Measurements from ENCODE around the gene GIMAP6. TPM values are rescaled to one million over a fixed set of nuclear protein-coding genes. Genes with fewer than 3 reads are reported as not detected.

GIMAP6 gene
- polyA plus RNA-seq, 1 of the 3 experiments (the other 2 are of a cell fraction) = 0.05 TPM

- no peak for TF ChIP-seq GATA2 (CRISPR knock-in tag; IDR thresholded peaks at IDR 0.05)
- no peak for TF ChIP-seq TAF1 (IDR thresholded peaks at IDR 0.05; ENCODE audit: borderline replicate concordance, low read depth, low read length)
- TF ChIP-seq RAD21 (IDR thresholded peaks at IDR 0.05; ENCODE audit: low read length) = no peak
- no peak for TF ChIP-seq MAX (IDR thresholded peaks at IDR 0.05; ENCODE audit: low read depth)
- TF ChIP-seq GABPA (IDR thresholded peaks at IDR 0.05; ENCODE audit: low read depth) = no peak
- TF ChIP-seq POLR2AphosphoS5 (IDR thresholded peaks at IDR 0.05; ENCODE audit: low read depth, low read length) = no peak
- no peak for TF ChIP-seq NFIC (IDR thresholded peaks at IDR 0.05; ENCODE audit: borderline replicate concordance)
- TF ChIP-seq FOXJ3 (CRISPR knock-in tag; IDR thresholded peaks at IDR 0.05) = no peak
- no peak for TF ChIP-seq ZBTB33 (IDR thresholded peaks at IDR 0.05; ENCODE audit: borderline replicate concordance, low read depth)
- no peak for TF ChIP-seq TCF12 (IDR thresholded peaks at IDR 0.05)
- no peak for TF ChIP-seq RCOR1 (IDR thresholded peaks at IDR 0.05; ENCODE audit: low read length)
- TF ChIP-seq ELF1 (IDR thresholded peaks at IDR 0.05) = no peak
- no peak for TF ChIP-seq USF2 (IDR thresholded peaks at IDR 0.05; ENCODE audit: borderline replicate concordance, low read depth, low read length)
- no peak for TF ChIP-seq NRF1 (IDR thresholded peaks at IDR 0.05; ENCODE audit: low read depth, low read length)
- no peak for TF ChIP-seq CHD2 (IDR thresholded peaks at IDR 0.05; ENCODE audit: low read length, partially characterized antibody)
- TF ChIP-seq PBX3 (IDR thresholded peaks at IDR 0.05) = no peak
- TF ChIP-seq FOXM1 (IDR thresholded peaks at IDR 0.05; ENCODE audit: low read depth) = no peak
- no peak for TF ChIP-seq CTCF (IDR thresholded peaks at IDR 0.05)
- POLR2A ChIA-PET = no interaction called here
- CTCF ChIA-PET = no interaction called here
Observed at GRCh38 chr7:150666412-150666811, 34.2 kb upstream of the GIMAP6 start.

More at GRCh38 chr7:150666412-150666811, 34.2 kb upstream of the GIMAP6 start:
- H3K9ac ChIP-seq = no peak overlapping the region
- H3F3A ChIP-seq (replicated peaks; ENCODE audit: insufficient read depth) = no peaks in the 10 kb centered on the region
- H4K20me1 ChIP-seq (ENCODE audit: insufficient read depth) = no peaks in the 10 kb centered on the region
- no peak for DNase-seq
- H3K27me3 ChIP-seq (ENCODE audit: insufficient read depth) = no peaks in the 10 kb centered on the region; the same call in 1 of the 2 replicates
- H3K36me3 ChIP-seq (replicated peaks in 1 of 2; ENCODE audit: control insufficient read depth in 1 of 2, insufficient read depth in 2 of 2, low read length in 1 of 2) = no peaks in the 10 kb centered on the region
- H3K4me3 ChIP-seq (ENCODE audit: low read depth in 2 of 2, low read length in 1 of 2) = no peak overlapping the region
- no peaks in the 10 kb centered on the region for H3K4me1 ChIP-seq (ENCODE audit: control insufficient read depth in 1 of 2, insufficient read depth in 2 of 2, low read depth in 1 of 2, low read length in 1 of 2)
- H3K27ac ChIP-seq (ENCODE audit: low read depth in 2 of 2, low read length in 1 of 2) = no peak overlapping the region
- H3K9me2 ChIP-seq = no peaks in the 10 kb centered on the region
- H3K4me2 ChIP-seq = no peak overlapping the region
- no peak overlapping the region for H2AFZ ChIP-seq (ENCODE audit: low read depth)
- no peaks in the 10 kb centered on the region for H3K79me2 ChIP-seq (ENCODE audit: insufficient read depth)
- no peaks in the 10 kb centered on the region for H3K9me3 ChIP-seq
